ENCODE data around the gene DOK1. TPM values are rescaled to one million over a fixed set of nuclear protein-coding genes. Genes with fewer than 3 reads are reported as not detected.

Gene DOK1
- 10 to 100 TPM in 3 of 4 donors, under 1 TPM in 1; 0.29 to 85.0 (median 13.8) TPM for total RNA-seq

GRCh38 chr2:74553892-74554819, at the start of gene DOK1, which contains the start of gene LOXL3:
TSS of gene DOK1 (plus strand) at chr2:74554720. CDS start at chr2:74554755, 35 bp downstream.
TSS of gene LOXL3 (minus strand) at chr2:74553942. CDS start at chr2:74552634, 1,308 bp downstream.
- H3K9me3 ChIP-seq = no peaks in the 10 kb centered on the region
- intact Hi-C loops (cut with DNase I; ENCODE audit: low total_unique reads) = no loop called here
- TF ChIP-seq CTCF (IDR thresholded peaks at IDR 0.05) (peak in 1 of 4 experiments; percentile 23), POLR2A (IDR thresholded peaks at IDR 0.05) (peak in 1 of 2 donors; percentile 20)

GRCh38 chr2:74505448-74506246, 48.9 kb upstream of the DOK1 start:
- Histone ChIP-seq H3K9me3 (no peaks in the 10 kb centered on the region), H3K27me3 (peaks cover 0 to 4% of the 10 kb centered on the region in 2 donors), H3K4me3 (no peak overlapping the region), H3K4me1 (peaks cover 0 to 9% of the 10 kb centered on the region in 2 donors), H3K36me3 (no peaks in the 10 kb centered on the region), H3K27ac (no peak overlapping the region)
- TF ChIP-seq POLR2A (IDR thresholded peaks at IDR 0.05) (no peak), CTCF (IDR thresholded peaks at IDR 0.05) (no peak)
- no peak for DNase-seq
- intact Hi-C loops (cut with DNase I; ENCODE audit: low total_unique reads) = no loop called here

More at GRCh38 chr2:74553892-74554819, at the start of gene DOK1, which contains the start of gene LOXL3:
- no peaks in the 10 kb centered on the region for H3K27me3 ChIP-seq
- peak; percentile 87 to 89 for DNase-seq
- peak within 1 kb of the TSS; percentile 59 to 81 for H3K4me3 ChIP-seq
- no peaks in the 10 kb centered on the region for H3K36me3 ChIP-seq
- peak within 1 kb of the TSS; percentile 84 to 88 for H3K27ac ChIP-seq
- peaks cover 0 to 12% of the 10 kb centered on the region in 2 donors for H3K4me1 ChIP-seq

DNA sequence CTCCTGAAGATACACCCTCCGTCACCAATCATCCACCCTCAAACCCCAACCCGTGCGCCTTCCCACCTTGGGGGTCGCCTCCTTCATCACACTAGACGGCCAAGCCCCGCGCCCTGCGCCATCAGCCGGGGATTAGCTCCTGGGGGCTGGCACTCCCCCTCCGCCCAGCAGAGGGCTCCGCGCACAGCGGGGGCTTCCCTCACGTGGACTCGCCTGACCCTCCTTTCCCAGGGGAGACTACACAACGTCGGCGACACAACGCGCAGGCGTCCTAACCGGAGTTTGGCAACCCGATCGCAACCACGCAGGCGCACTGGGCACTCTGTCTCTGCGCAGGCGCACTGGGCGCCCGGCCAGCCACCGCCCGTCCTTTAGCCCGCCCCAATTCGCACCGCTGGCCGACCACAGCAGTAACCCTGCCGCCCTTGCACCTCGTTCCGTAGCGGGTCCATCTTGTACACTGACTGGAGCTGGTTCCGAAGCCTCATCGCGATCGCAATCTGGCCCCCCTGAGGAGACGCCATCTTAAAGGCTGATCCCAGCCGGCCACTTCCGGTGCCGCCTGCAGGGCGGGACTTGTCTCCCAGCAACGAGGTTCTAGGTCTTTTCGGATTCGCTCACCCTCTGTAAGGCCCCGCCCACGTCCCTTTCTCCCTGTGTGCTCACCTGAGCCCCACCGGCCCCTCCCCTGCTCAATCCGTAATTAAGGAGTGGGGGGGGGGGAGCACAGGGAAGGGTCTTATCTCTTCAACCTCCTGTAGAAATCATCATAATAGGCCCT, 47.2 kb upstream of the DOK1 start, which contains the start of gene PCGF1:
PCGF1 (minus strand) TSS at position 551 of the 781 bp plus-strand sequence; CDS start at position 524, 27 bp downstream.
- H3K36me3 ChIP-seq = no peaks in the 10 kb centered on the region
- H3K9me3 ChIP-seq = no peaks in the 10 kb centered on the region
- peak within 1 kb of the TSS; percentile 72 to 73 for H3K4me3 ChIP-seq
- no peaks in the 10 kb centered on the region for H3K27me3 ChIP-seq
- peak within 1 kb of the TSS; percentile 97 to 99 for H3K27ac ChIP-seq
- DNase-seq = peak; percentile 99 to 100
- H3K4me1 ChIP-seq = peaks cover 0 to 9% of the 10 kb centered on the region in 2 donors
- TF ChIP-seq POLR2A (IDR thresholded peaks at IDR 0.05) (peak; percentile 7 to 60), CTCF (IDR thresholded peaks at IDR 0.05) (peak in 2 of 4 experiments; percentile 37 to 39)
- intact Hi-C loops (cut with DNase I; ENCODE audit: low total_unique reads) = no loop called here

- peak overlapping the region; percentile 72 to 73 for H3K4me3 ChIP-seq
- H3K36me3 ChIP-seq = no peaks in the 10 kb centered on the region
- H3K4me1 ChIP-seq = peaks cover 0 to 9% of the 10 kb centered on the region in 2 donors
- DNase-seq = no peak
- peak overlapping the region; percentile 97 to 99 for H3K27ac ChIP-seq
- no peaks in the 10 kb centered on the region for H3K9me3 ChIP-seq
- peaks cover 4 to 6% of the 10 kb centered on the region in 2 donors for H3K27me3 ChIP-seq
- intact Hi-C loops (cut with DNase I; ENCODE audit: low total_unique reads) = no loop called here
- TF ChIP-seq POLR2A (IDR thresholded peaks at IDR 0.05) = no peak
- no peak for TF ChIP-seq CTCF (IDR thresholded peaks at IDR 0.05)
Observed at GRCh38 chr2:74507926-74508520, 46.5 kb upstream of the DOK1 start.

Data from uterus (tissue), 4 donors.